Fibroblast of skin of abdomen (primary cell): ENCODE results near the gene GPR107. TPM values are rescaled to one million over a fixed set of nuclear protein-coding genes. Genes with fewer than 3 reads are reported as not detected.
"Not testable (repeated sequence)": the region's sequence is repeated elsewhere in the genome, so short reads cannot be mapped to it uniquely, and the experiment has no call there.

Source experiments
- DNase-seq: peaks from one replicate; pipeline ENCODE4 v3.0.0-alpha.2; 2013
- polyA plus RNA-seq, 2 experiments: library from polyadenylated mRNA; unstranded; fragments of 120-200 nt; gene quantifications; one replicate each; pipeline ENCODE4 v1.2.1, GENCODE V29; 2013; ENCODE audit not compliant: insufficient read length in 2 of 2

The GPR107 gene
- polyA plus RNA-seq (2013, experiment 1 of 2; ENCODE audit: insufficient read length) = 40.3 TPM
- 39.2 TPM for polyA plus RNA-seq (2013, experiment 2 of 2; ENCODE audit: insufficient read length)

GRCh38 chr9:130053504-130054324 lies at the start of gene GPR107:
Gene GPR107, plus strand, starts transcription at chr9:130053906. Its CDS starts 27 bp downstream, at chr9:130053933.
- DNase-seq = peak; percentile 67

GRCh38 chr9:130003943-130004552 lies 49.7 kb upstream of the GPR107 start:
- DNase-seq = no peak

DNA sequence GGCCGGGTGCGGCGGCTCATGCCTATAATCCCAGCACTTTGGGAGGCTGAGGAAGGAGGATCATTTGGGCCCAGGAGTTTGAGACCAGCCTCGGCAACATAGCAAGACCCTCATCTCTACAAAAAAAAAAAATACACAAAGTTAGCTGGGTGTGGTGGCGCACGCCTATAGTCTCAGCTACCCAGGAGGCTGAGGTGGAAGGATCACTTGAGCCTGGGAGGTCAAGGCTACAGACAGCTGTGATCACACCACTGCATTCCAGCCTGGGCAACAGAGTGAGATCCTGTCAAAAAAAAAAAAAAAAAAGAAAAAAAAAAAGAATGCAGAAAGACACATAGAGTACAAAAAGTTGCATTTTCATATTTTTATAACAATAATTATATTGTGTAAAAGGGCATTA lies 46.8 kb upstream of the GPR107 start:
- DNase-seq = not testable (repeated sequence)

- no peak for DNase-seq
These were observed 45.2 kb upstream of the GPR107 start for GRCh38 chr9:130008538-130008937.

GRCh38 chr9:130009546-130009945 lies 44.2 kb upstream of the GPR107 start:
- not testable (repeated sequence) for DNase-seq

- DNase-seq = no peak
These were observed 43.3 kb upstream of the GPR107 start for GRCh38 chr9:130010151-130010988.

DNA sequence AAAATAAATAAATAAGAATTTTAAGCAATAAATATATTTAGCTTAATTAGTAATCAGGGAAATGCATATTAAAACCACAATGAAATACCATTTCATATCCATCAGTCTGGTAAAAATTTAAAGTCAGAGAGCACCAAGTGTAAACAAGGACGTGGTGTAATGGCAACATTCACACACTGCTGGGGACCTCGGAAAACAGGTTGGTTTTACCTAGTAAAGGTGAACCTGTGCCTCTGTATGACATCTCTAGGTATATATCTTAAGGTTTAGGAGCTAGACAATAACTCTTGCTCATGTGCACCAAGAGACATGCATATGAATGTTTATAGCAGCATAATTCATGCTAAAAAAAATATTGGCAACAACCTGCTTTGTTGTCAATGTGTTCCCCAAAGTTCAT lies 40.4 kb upstream of the GPR107 start:
- DNase-seq = no peak

GRCh38 chr9:130015353-130016019 lies 38.2 kb upstream of the GPR107 start:
- no peak for DNase-seq

DNA sequence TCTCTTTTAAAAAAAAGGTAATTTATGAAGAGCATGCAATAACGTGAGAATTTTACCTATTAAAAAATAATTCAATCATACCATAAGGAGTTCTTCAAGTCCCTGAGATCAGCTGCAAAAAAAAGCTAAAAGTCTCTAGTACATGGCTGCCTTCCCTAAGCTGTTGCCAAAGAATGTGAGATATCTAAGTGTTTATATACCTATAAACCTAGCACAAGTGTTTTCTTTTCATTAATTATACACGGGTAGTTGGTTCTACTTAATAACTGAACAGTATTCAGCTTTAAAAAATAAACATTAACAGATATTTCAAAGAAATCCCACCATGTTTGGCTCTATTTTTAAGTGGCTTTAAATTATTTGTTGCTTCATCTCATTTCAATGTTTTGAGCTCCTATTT lies 36.6 kb upstream of the GPR107 start:
- DNase-seq = no peak

GRCh38 chr9:130017510-130017909 lies 36.2 kb upstream of the GPR107 start:
- not testable (repeated sequence) for DNase-seq

- no peak for DNase-seq
These were observed 35.4 kb upstream of the GPR107 start for GRCh38 chr9:130018265-130018664.

DNA sequence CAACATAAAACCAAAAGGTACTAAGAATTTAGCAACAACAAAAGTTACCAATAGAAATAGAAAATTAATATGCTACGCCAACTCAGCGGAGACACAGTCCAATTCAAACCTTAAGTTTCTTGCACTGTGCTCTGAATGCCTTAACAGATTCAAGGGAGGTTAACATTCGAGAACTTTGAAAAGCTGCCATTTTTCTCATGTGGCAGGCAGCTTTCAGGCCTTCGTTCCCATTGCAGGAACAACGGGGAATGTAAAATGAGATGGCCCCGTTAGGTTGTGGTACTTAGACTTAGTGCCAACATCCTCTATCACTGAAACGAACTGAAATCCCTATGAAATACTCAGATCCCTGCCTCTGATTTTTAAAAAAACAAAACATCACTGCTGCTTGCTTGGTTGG lies 33.1 kb upstream of the GPR107 start:
- peak; percentile 20 for DNase-seq

DNA sequence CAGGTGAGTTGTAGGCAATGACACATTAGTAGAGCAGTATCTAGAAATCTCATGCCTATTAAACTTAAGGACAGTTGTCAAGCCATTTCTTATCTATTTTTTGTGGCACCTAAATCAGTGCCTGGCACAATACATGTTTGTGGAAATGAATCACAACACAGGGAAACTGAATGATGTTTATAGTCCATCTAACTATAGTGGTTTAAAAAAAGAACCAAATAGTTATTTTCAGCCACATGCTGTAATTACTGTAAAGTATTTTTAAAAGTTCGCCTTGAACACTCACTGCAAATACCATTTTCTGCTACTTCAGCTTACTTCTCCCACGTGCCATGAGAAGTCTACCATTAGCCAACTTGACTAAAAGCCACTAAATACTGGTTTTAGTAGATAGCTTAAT lies 32.6 kb upstream of the GPR107 start:
- DNase-seq = no peak

DNA sequence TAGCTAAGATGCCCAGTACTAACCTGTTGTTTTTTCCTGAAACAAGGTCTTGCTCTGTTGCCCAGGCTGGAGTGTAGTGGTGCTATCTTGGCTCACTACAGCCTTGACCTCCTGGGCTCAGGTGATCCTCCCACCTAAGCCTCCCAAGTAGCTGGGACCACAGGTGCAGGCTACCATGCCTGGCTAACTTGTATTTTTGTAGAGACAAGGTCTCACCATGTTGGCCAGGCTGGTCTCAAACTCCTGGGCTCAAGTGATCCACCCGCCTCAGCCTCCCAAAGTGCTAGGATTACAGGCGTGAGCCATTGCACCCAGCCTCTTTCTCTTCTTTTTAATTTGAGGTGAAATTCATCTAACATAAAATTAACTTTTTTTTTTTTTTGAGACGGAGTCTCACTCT lies 31.9 kb upstream of the GPR107 start:
- not testable (repeated sequence) for DNase-seq

DNA sequence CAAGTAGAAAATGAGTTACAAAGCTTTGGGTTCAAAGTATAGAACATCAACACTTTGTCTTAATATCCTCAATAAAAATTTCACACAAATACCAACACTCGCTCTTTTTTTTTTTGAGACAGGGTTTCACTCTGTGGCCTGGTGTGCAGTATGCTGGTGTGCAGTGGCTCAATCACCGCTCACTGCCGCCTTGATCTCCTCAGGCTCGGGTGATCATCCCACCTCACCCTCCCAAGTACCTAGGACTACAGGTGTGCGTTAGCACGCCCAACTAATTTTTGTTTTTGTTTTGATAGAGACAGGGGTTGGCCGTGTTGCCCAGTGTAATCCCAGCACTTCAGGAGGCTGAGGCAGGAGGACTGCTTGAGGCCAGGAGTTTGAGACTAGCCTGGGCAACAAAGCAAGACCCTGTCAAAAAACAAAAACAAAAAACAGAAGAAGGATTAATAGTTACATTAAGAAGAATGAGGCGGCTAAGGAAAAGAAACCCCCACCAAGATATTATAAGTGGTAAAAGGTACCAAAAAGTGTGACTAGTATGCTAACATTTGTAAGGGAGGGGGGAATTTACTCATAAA lies 31.1 kb upstream of the GPR107 start:
- DNase-seq = no peak

GRCh38 chr9:130023144-130023787 lies 30.4 kb upstream of the GPR107 start:
- no peak for DNase-seq

GRCh38 chr9:130023994-130024596 lies 29.6 kb upstream of the GPR107 start:
- no peak for DNase-seq

DNA sequence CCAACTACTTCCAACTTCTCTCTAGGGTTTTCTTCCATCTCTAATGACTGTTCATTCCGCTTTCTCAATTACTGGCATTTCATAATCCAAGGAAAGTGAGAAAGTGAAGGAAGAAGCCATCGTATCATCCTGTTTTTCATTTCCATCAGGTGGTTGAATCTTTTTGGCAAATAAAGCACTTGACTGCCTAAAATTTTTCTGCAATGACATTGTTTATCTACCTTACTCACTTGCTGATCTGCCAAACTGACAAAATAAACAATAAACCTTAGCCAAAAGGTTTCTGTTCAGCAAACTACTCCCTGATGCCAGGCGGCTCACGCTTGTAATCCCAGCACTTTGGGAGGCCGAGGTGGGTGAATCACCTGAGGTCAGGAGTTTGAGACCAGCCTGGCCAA lies 29.1 kb upstream of the GPR107 start:
- DNase-seq = no peak

- no peak for DNase-seq
These were observed 26.9 kb upstream of the GPR107 start for GRCh38 chr9:130026583-130027340.
